SK-N-SH (cell line): Measurements from ENCODE around the gene TSSK6. TPM values are rescaled to one million over a fixed set of nuclear protein-coding genes. Genes with fewer than 3 reads are reported as not detected.

Experiments used
- CTCF ChIA-PET: fragments of 300-600, 350-600 bp; formaldehyde crosslinking; extraction: SDS; loops from one replicate; lab custom pipeline; 2021; lab: Yijun Ruan, JAX
- POLR2A ChIA-PET: fragments of 350-600 bp; sonication (Branson Sonifier 250); formaldehyde crosslinking; extraction: SDS; loops from one replicate; lab custom pipeline; 2020; ENCODE audit warnings: antibody characterized with exemption, inconsistent platforms; lab: Yijun Ruan, JAX
- DNase-seq: peaks from one replicate; pipeline ENCODE4 v3.0.0; 2012
- H2AFZ ChIP-seq: fragments of 200-600 bp; sonication (generic); 2 replicates; pipeline ENCODE4 v1.8.1; 2016; ENCODE audit warnings: antibody characterized with exemption, mild to moderate bottlenecking, low read depth
- H3F3A ChIP-seq: fragments of 200-600 bp; sonication (generic); replicated peaks from 2 replicates; pipeline ENCODE3; 2016; ENCODE audit warnings: antibody characterized with exemption, mild to moderate bottlenecking; ENCODE audit not compliant: insufficient read depth
- H3K27ac ChIP-seq, 2 experiments: fragments of 200-500 bp in 1 of 2; fragments of 200-600 bp in 1 of 2; sonication (Bioruptor generic) in 1 of 2; sonication (generic), shearing (Covaris generic) in 1 of 2; 2 replicates each; pipeline versions ENCODE4 v1.5.1 to v1.6.1; 2014 to 2016; ENCODE audit warnings: low read depth in 2 of 2, inconsistent platforms in 1 of 2, low read length in 1 of 2, mild to moderate bottlenecking in 1 of 2, mixed read lengths in 1 of 2
- H3K27me3 ChIP-seq: fragments of 200-600 bp; sonication (generic), shearing (Covaris generic); 2 replicates; pipeline ENCODE4 v1.6.1; 2016; ENCODE audit warnings: mixed run types; ENCODE audit not compliant: insufficient read depth
- H3K36me3 ChIP-seq, 2 experiments: fragments of 200-500 bp in 1 of 2; fragments of 200-600 bp in 1 of 2; sonication (Bioruptor generic) in 1 of 2; sonication (generic) in 1 of 2; replicated peaks in 1 of 2; 2 replicates each; pipeline versions ENCODE3 to v1.5.1; 2014 to 2016; ENCODE audit warnings: low read length in 1 of 2, mild to moderate bottlenecking in 1 of 2; ENCODE audit not compliant: insufficient read depth in 2 of 2, control insufficient read depth in 1 of 2
- H3K4me1 ChIP-seq, 2 experiments: fragments of 200-500 bp in 1 of 2; fragments of 200-600 bp in 1 of 2; sonication (Bioruptor generic) in 1 of 2; sonication (generic), shearing (Covaris generic) in 1 of 2; 2 replicates each; pipeline versions ENCODE4 v1.5.1 to v1.6.1; 2014 to 2016; ENCODE audit warnings: low read depth in 1 of 2, low read length in 1 of 2, mixed run types in 1 of 2; ENCODE audit not compliant: insufficient read depth in 2 of 2, control insufficient read depth in 1 of 2
- H3K4me2 ChIP-seq: fragments of 200-600 bp; sonication (generic), shearing (Covaris generic); 2 replicates; pipeline ENCODE4 v1.6.1; 2017; ENCODE audit warnings: mixed run types
- H3K4me3 ChIP-seq, 2 experiments: fragments of 200-500 bp in 1 of 2; fragments of 200-600 bp in 1 of 2; sonication (Bioruptor generic) in 1 of 2; sonication (generic), shearing (Covaris generic) in 1 of 2; 2 replicates each; pipeline versions ENCODE4 v1.5.1 to v1.8.1; 2014 to 2016; ENCODE audit warnings: low read depth in 2 of 2, inconsistent platforms in 1 of 2, low read length in 1 of 2, mild to moderate bottlenecking in 1 of 2, mixed read lengths in 1 of 2, moderate library complexity in 1 of 2
- H3K79me2 ChIP-seq: fragments of 200-600 bp; sonication (generic); 2 replicates; pipeline ENCODE4 v1.8.1; 2017; ENCODE audit warnings: mild to moderate bottlenecking; ENCODE audit not compliant: insufficient read depth
- H3K9ac ChIP-seq: fragments of 200-600 bp; sonication (generic); 2 replicates; pipeline ENCODE4 v1.6.1; 2017; ENCODE audit warnings: mixed run types
- H3K9me2 ChIP-seq: fragments of 200-600 bp; sonication (generic); 2 replicates; pipeline ENCODE4 v1.6.1; 2017; ENCODE audit warnings: mixed run types
- H3K9me3 ChIP-seq: fragments of 200-600 bp; sonication (generic); 2 replicates; pipeline ENCODE4 v1.6.1; 2017; ENCODE audit warnings: mixed run types, mild to moderate bottlenecking, moderate library complexity
- H4K20me1 ChIP-seq: fragments of 200-600 bp; sonication (generic); 2 replicates; pipeline ENCODE4 v1.6.1; 2017; ENCODE audit warnings: mild to moderate bottlenecking, mixed run types; ENCODE audit not compliant: insufficient read depth
- ELF1 ChIP-seq: IDR thresholded peaks from 2 replicates; pipeline ENCODE4 v1.4.0; 2012
- EZH2phosphoT487 ChIP-seq: fragments of 200-600 bp; sonication (generic); IDR thresholded peaks from 2 replicates; pipeline ENCODE4 v1.6.1; 2017; ENCODE audit warnings: low read depth, mixed run types, mild to moderate bottlenecking, antibody characterized with exemption, moderate library complexity, borderline replicate concordance
- FOXJ3 ChIP-seq: sonication (generic); formaldehyde crosslinking; IDR thresholded peaks from 2 replicates; pipeline ENCODE4 v1.5.1; 2020; ENCODE audit warnings: mild to moderate bottlenecking, missing genetic modification reagents
- FOXM1 ChIP-seq: IDR thresholded peaks from 2 replicates; pipeline ENCODE4 v1.4.0; 2012; ENCODE audit warnings: low read depth, mild to moderate bottlenecking
- GATA2 ChIP-seq: sonication (generic); formaldehyde crosslinking; IDR thresholded peaks from 2 replicates; pipeline ENCODE4 v1.5.0; 2020; ENCODE audit warnings: mild to moderate bottlenecking, missing genetic modification reagents
- MEF2A ChIP-seq: IDR thresholded peaks from 2 replicates; pipeline ENCODE4 v1.4.0; 2012; ENCODE audit warnings: low read depth, borderline replicate concordance
- MXI1 ChIP-seq: IDR thresholded peaks from 2 replicates; pipeline ENCODE4 v1.6.1; 2012; ENCODE audit warnings: mild to moderate bottlenecking, low read depth, low read length, improper control_type of control experiment
- POLR2AphosphoS5 ChIP-seq: IDR thresholded peaks from 2 replicates; pipeline ENCODE4 v1.6.1; 2012; ENCODE audit warnings: low read depth, low read length
- RXRA ChIP-seq: IDR thresholded peaks from 2 replicates; pipeline ENCODE4 v1.4.0; 2012; ENCODE audit warnings: low read depth, mild to moderate bottlenecking, borderline replicate concordance
- SMC3 ChIP-seq: IDR thresholded peaks from 2 replicates; pipeline ENCODE4 v1.6.1; 2012; ENCODE audit warnings: low read depth, low read length, improper control_type of control experiment
- TAF1 ChIP-seq: IDR thresholded peaks from 2 replicates; pipeline ENCODE4 v1.6.1; 2012; ENCODE audit warnings: low read depth, mild to moderate bottlenecking, low read length, moderate library complexity, borderline replicate concordance
- TEAD4 ChIP-seq: IDR thresholded peaks from 2 replicates; pipeline ENCODE4 v1.4.0; 2012; ENCODE audit warnings: mild to moderate bottlenecking, borderline replicate concordance; ENCODE audit not compliant: insufficient read depth
- USF2 ChIP-seq: fragments of 150-350 bp; IDR thresholded peaks from 2 replicates; pipeline ENCODE4 v1.6.1; 2017; ENCODE audit warnings: antibody characterized with exemption, low read length, low read depth, borderline replicate concordance
- YY1 ChIP-seq: IDR thresholded peaks from 2 replicates; pipeline ENCODE4 v1.4.0; 2012; ENCODE audit warnings: low read depth, mild to moderate bottlenecking
- ZBTB33 ChIP-seq: IDR thresholded peaks from 2 replicates; pipeline ENCODE4 v1.4.0; 2012; ENCODE audit warnings: low read depth, borderline replicate concordance
- WGBS: methylation state at CpG from one replicate; pipeline ENCODE4 v1.1.6; 2017; ENCODE audit warnings: low lambda C conversion rate; 5-methylcytosine and 5-hydroxymethylcytosine counted together
- polyA plus RNA-seq, 3 experiments: library from polyadenylated mRNA; depleted of rRNA; stranded (reverse); fragments of >200 nt; gene quantifications; 2 replicates each; pipeline ENCODE4 v1.2.3, GENCODE V29; 2012
- TF ChIP-seq, protein P1 (sequence below): fragments of 150-350 bp; IDR thresholded peaks from 2 replicates; pipeline ENCODE4 v1.6.1; 2016; ENCODE audit warnings: mild to moderate bottlenecking, low read depth, low read length
- TF ChIP-seq, protein P2 (sequence below): IDR thresholded peaks from 2 replicates; pipeline ENCODE4 v1.4.0; 2012; ENCODE audit warnings: low read depth

TSSK6 gene
- polyA plus RNA-seq, 1 of the 3 experiments (the other 2 are of a cell fraction) = 3.1 TPM

GRCh38 chr19:19513682-19514081 lies 1.7 kb downstream of the TSSK6 start:
- no peaks in the 10 kb centered on the region for H4K20me1 ChIP-seq
- no peak overlapping the region for H3K9ac ChIP-seq
- no peak overlapping the region for H3K4me2 ChIP-seq
- H3K27me3 ChIP-seq = no peaks in the 10 kb centered on the region
- peaks cover 3% of the 10 kb centered on the region for H3F3A ChIP-seq
- no peak overlapping the region for H2AFZ ChIP-seq
- H3K27ac ChIP-seq = no peak overlapping the region
- peaks cover 0 to 13% of the 10 kb centered on the region in 2 experiments for H3K36me3 ChIP-seq
- H3K4me1 ChIP-seq = peaks cover 0 to 11% of the 10 kb centered on the region in 2 experiments; a peak in 1 of 4 replicates
- no peaks in the 10 kb centered on the region for H3K9me2 ChIP-seq
- ChIA-PET POLR2A (interaction anchor here (0.6 kb wide), 1 partner anchor 16 kb away, joined by 3 read pairs; no protein-coding TSS in a partner anchor), CTCF (interaction anchor here (3.8 kb wide), 1 partner anchor 18 kb away, joined by 19 read pairs; no protein-coding TSS in a partner anchor)
- 95% methylated on average over 15 of the region's 17 CpGs for WGBS
- peaks cover 27% of the 10 kb centered on the region for H3K79me2 ChIP-seq
- TF ChIP-seq, protein P1, sequence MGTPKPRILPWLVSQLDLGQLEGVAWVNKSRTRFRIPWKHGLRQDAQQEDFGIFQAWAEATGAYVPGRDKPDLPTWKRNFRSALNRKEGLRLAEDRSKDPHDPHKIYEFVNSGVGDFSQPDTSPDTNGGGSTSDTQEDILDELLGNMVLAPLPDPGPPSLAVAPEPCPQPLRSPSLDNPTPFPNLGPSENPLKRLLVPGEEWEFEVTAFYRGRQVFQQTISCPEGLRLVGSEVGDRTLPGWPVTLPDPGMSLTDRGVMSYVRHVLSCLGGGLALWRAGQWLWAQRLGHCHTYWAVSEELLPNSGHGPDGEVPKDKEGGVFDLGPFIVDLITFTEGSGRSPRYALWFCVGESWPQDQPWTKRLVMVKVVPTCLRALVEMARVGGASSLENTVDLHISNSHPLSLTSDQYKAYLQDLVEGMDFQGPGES = no peak
- TF ChIP-seq FOXM1 (no peak), USF2 (no peak), SMC3 (no peak), EZH2phosphoT487 (no peak), MXI1 (no peak), YY1 (no peak), ZBTB33 (no peak), FOXJ3 (CRISPR knock-in tag) (no peak)
- H3K9me3 ChIP-seq = no peaks in the 10 kb centered on the region
- DNase-seq = no peak
- H3K4me3 ChIP-seq = no peak overlapping the region

DNA sequence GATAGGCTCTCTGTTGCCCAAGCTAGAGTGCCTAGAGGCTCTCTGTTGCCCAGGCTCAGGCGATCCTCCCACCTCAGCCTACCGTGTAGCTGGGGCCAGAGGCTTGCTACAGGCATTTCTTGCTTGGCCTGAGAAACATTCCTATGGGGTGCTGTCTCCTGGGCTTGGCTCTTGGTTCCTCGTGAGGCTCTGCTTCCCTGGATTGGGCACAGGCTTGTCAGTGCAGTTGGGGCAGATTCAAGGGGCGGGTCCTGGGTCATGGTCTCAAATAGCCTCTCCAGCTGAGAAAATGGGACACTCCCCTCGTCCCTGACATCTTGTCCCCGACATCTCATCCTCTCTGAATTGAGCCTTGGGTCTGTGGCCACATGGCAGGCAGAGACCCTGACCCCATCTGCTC lies 4.9 kb downstream of the TSSK6 start:
- H2AFZ ChIP-seq = no peak overlapping the region
- no peak overlapping the region for H3K4me2 ChIP-seq
- peaks cover 0 to 5% of the 10 kb centered on the region in 2 experiments; a peak in 1 of 4 replicates for H3K4me1 ChIP-seq
- H3K9me3 ChIP-seq = no peaks in the 10 kb centered on the region
- no peaks in the 10 kb centered on the region for H3K79me2 ChIP-seq
- WGBS = 81% methylated on average over 3 of the region's 6 CpGs
- DNase-seq = no peak
- peaks cover 14 to 26% of the 10 kb centered on the region in 2 experiments for H3K36me3 ChIP-seq
- no peaks in the 10 kb centered on the region for H3F3A ChIP-seq
- no peak overlapping the region for H3K4me3 ChIP-seq
- H3K27ac ChIP-seq = no peak overlapping the region
- no peak overlapping the region for H3K9ac ChIP-seq
- no peaks in the 10 kb centered on the region for H3K27me3 ChIP-seq
- CTCF ChIA-PET = interaction anchor here (0.9 to 3.8 kb wide), 3 partner anchors 20 to 150 kb away, joined by 3 to 25 read pairs (median 19); no protein-coding TSS in a partner anchor
- no peaks in the 10 kb centered on the region for H3K9me2 ChIP-seq
- POLR2A ChIA-PET = no interaction called here
- no peaks in the 10 kb centered on the region for H4K20me1 ChIP-seq
- TF ChIP-seq FOXJ3 (CRISPR knock-in tag) (no peak), GATA2 (CRISPR knock-in tag) (no peak), FOXM1 (no peak), USF2 (no peak), MEF2A (no peak), POLR2AphosphoS5 (no peak), TEAD4 (no peak), RXRA (no peak), TAF1 (no peak), ZBTB33 (no peak), ELF1 (no peak)
- TF ChIP-seq, protein P1 = no peak
- TF ChIP-seq, protein P2, sequence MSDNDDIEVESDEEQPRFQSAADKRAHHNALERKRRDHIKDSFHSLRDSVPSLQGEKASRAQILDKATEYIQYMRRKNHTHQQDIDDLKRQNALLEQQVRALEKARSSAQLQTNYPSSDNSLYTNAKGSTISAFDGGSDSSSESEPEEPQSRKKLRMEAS = no peak
